Thoracic aorta (tissue), 2 donors: ENCODE data around the gene TTC39A. TPM values are rescaled to one million over a fixed set of nuclear protein-coding genes. Genes with fewer than 3 reads are reported as not detected.

Experiments
- ATAC-seq: fragments of 150-250 bp; one replicate; pipeline ENCODE4 v1.8.0; 2017; ENCODE audit warnings: low read depth; ENCODE audit not compliant: insufficient number of reproducible peaks, low FRiP score
- DNase-seq: peaks from one replicate; pipeline ENCODE4 v3.0.0-alpha.2; 2020; ENCODE audit warnings: low spot score
- H3K27ac ChIP-seq, 2 donors: fragments of 200-600 bp; sonication (generic); 1 replicate in 1 of 2; 2 replicates in 1 of 2; pipeline ENCODE4 v1.5.1; 2016; ENCODE audit warnings: mild to moderate bottlenecking in 2 of 2, moderate library complexity in 2 of 2
- H3K27me3 ChIP-seq: fragments of 200-600 bp; sonication (generic); replicated peaks from 2 replicates; pipeline ENCODE4 v1.6.0; 2016; ENCODE audit warnings: mild to moderate bottlenecking; ENCODE audit not compliant: insufficient read depth
- H3K36me3 ChIP-seq: fragments of 200-600 bp; sonication (generic); one replicate; pipeline ENCODE4 v1.5.1; 2016
- H3K4me1 ChIP-seq, 2 donors: fragments of 200-600 bp; sonication (generic); 1 replicate in 1 of 2; 2 replicates in 1 of 2; pipeline versions ENCODE4 v1.5.1 to v1.6.0; 2016; ENCODE audit warnings: low read depth in 2 of 2, mild to moderate bottlenecking in 1 of 2; ENCODE audit not compliant: control insufficient read depth in 1 of 2
- H3K4me3 ChIP-seq: fragments of 200-600 bp; sonication (generic); 2 replicates; pipeline ENCODE4 v1.5.1; 2016; ENCODE audit warnings: mild to moderate bottlenecking
- H3K9me3 ChIP-seq: fragments of 200-600 bp; sonication (generic); 2 replicates; pipeline ENCODE4 v1.5.1; 2016
- CTCF ChIP-seq: fragments of 200-600 bp; sonication (generic); IDR thresholded peaks from one replicate; pipeline ENCODE4 v1.5.1; 2019; ENCODE audit warnings: antibody characterized with exemption
- total RNA-seq, 2 donors: library from RNA; depleted of rRNA; stranded (reverse); fragments of >200 nt; gene quantifications; one replicate each; pipeline versions ENCODE4 v1.1.0 to v1.2.3, GENCODE V29; 2016

The TTC39A gene
- total RNA-seq, 2 donors from 2014 or later: 1.2 to 4.0 TPM

- DNase-seq: no peak
- no peak for ATAC-seq
- H3K9me3 ChIP-seq: no peaks in the 10 kb centered on the region
- H3K4me1 ChIP-seq: peaks cover 4 to 12% of the 10 kb centered on the region in 2 donors
- H3K27me3 ChIP-seq: no peaks in the 10 kb centered on the region
- TF ChIP-seq CTCF: no peak
- no peak overlapping the region for H3K4me3 ChIP-seq
- H3K27ac ChIP-seq: no peak overlapping the region
- H3K36me3 ChIP-seq: no peaks in the 10 kb centered on the region
Measured at GRCh38 chr1:51287966-51288365, 42.4 kb downstream of the TTC39A start.

- ATAC-seq (no peak), DNase-seq (no peak)
- H3K27ac ChIP-seq: no peak overlapping the region
- H3K9me3 ChIP-seq: no peaks in the 10 kb centered on the region
- H3K36me3 ChIP-seq: no peaks in the 10 kb centered on the region
- no peak overlapping the region for H3K4me3 ChIP-seq
- peaks cover 15 to 26% of the 10 kb centered on the region in 2 donors for H3K4me1 ChIP-seq
- TF ChIP-seq CTCF: no peak
- H3K27me3 ChIP-seq: no peaks in the 10 kb centered on the region
Measured at GRCh38 chr1:51285055-51285454, 45.3 kb downstream of the TTC39A start.

- H3K9me3 ChIP-seq: no peaks in the 10 kb centered on the region
- DNase-seq (no peak), ATAC-seq (no peak)
- H3K4me3 ChIP-seq: no peak overlapping the region
- no peak overlapping the region for H3K27ac ChIP-seq
- TF ChIP-seq CTCF: no peak
- no peaks in the 10 kb centered on the region for H3K27me3 ChIP-seq
- H3K4me1 ChIP-seq: peaks cover 15 to 26% of the 10 kb centered on the region in 2 donors
- no peaks in the 10 kb centered on the region for H3K36me3 ChIP-seq
Measured at GRCh38 chr1:51284487-51284954, 45.8 kb downstream of the TTC39A start.

GRCh38 chr1:51283979-51284378, 46.4 kb downstream of the TTC39A start:
- ATAC-seq (no peak), DNase-seq (no peak)
- Histone ChIP-seq H3K4me3 (no peak overlapping the region), H3K9me3 (no peaks in the 10 kb centered on the region), H3K36me3 (no peaks in the 10 kb centered on the region), H3K4me1 (peaks cover 15 to 26% of the 10 kb centered on the region in 2 donors), H3K27me3 (no peaks in the 10 kb centered on the region), H3K27ac (no peak overlapping the region)
- TF ChIP-seq CTCF: no peak

- Histone ChIP-seq H3K4me3 (peak overlapping the region; percentile 56), H3K36me3 (no peaks in the 10 kb centered on the region), H3K4me1 (peaks cover 15 to 26% of the 10 kb centered on the region in 2 donors), H3K27me3 (no peaks in the 10 kb centered on the region), H3K27ac (peak overlapping the region; percentile 27 to 64), H3K9me3 (no peaks in the 10 kb centered on the region)
- no peak for TF ChIP-seq CTCF
- no peak for DNase-seq
- peak; percentile 36 for ATAC-seq
Measured at GRCh38 chr1:51282605-51283004, 47.8 kb downstream of the TTC39A start.
